ENCODE data around the gene TRMT11.

DNA sequence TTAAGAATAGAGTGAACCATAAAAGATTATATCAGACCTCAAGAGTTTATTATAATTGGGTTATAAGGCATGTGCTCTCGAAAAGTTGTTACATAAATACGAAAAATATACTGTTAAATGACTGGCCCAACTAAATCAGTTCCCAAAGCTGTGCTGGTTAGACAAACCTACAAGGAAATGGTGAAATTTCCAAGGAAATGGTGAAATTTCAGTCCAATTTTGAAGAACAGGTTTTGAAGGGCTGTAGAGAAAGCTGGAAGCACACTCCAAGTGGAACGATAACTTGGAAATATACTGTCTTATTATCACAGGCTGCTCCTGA lies 400 bp upstream of the TRMT11 start:
- no peak for TF ChIP-seq RFX5 (IDR thresholded peaks at IDR 0.05; ENCODE audit: low read depth, low read length)
- TF ChIP-seq NR2C2 (IDR thresholded peaks at IDR 0.05; ENCODE audit: borderline replicate concordance, control insufficient read depth, insufficient read length, low read depth) = no peak
- TF ChIP-seq CBFB (IDR thresholded peaks at IDR 0.05; ENCODE audit: low read depth) = no peak
- TF ChIP-seq POLR2A (IDR thresholded peaks at IDR 0.05; ENCODE audit: low read depth, low read length) = no peak
- TF ChIP-seq, protein P1, sequence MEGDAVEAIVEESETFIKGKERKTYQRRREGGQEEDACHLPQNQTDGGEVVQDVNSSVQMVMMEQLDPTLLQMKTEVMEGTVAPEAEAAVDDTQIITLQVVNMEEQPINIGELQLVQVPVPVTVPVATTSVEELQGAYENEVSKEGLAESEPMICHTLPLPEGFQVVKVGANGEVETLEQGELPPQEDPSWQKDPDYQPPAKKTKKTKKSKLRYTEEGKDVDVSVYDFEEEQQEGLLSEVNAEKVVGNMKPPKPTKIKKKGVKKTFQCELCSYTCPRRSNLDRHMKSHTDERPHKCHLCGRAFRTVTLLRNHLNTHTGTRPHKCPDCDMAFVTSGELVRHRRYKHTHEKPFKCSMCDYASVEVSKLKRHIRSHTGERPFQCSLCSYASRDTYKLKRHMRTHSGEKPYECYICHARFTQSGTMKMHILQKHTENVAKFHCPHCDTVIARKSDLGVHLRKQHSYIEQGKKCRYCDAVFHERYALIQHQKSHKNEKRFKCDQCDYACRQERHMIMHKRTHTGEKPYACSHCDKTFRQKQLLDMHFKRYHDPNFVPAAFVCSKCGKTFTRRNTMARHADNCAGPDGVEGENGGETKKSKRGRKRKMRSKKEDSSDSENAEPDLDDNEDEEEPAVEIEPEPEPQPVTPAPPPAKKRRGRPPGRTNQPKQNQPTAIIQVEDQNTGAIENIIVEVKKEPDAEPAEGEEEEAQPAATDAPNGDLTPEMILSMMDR (IDR thresholded peaks at IDR 0.05 in 2 of 3, conservative IDR thresholded peaks at IDR 0.05 in 1 of 3; ENCODE audit: control insufficient read depth in 2 of 3, extremely low read depth in 1 of 3, insufficient read depth in 1 of 3, low read depth in 3 of 3, low read length in 3 of 3) = no peak
- no peak for TF ChIP-seq SPI1 (IDR thresholded peaks at IDR 0.05; ENCODE audit: borderline replicate concordance, insufficient read depth, low read depth, low read length)
